Measurements from ENCODE around the gene KIF16B.

Gene KIF16B

DNA sequence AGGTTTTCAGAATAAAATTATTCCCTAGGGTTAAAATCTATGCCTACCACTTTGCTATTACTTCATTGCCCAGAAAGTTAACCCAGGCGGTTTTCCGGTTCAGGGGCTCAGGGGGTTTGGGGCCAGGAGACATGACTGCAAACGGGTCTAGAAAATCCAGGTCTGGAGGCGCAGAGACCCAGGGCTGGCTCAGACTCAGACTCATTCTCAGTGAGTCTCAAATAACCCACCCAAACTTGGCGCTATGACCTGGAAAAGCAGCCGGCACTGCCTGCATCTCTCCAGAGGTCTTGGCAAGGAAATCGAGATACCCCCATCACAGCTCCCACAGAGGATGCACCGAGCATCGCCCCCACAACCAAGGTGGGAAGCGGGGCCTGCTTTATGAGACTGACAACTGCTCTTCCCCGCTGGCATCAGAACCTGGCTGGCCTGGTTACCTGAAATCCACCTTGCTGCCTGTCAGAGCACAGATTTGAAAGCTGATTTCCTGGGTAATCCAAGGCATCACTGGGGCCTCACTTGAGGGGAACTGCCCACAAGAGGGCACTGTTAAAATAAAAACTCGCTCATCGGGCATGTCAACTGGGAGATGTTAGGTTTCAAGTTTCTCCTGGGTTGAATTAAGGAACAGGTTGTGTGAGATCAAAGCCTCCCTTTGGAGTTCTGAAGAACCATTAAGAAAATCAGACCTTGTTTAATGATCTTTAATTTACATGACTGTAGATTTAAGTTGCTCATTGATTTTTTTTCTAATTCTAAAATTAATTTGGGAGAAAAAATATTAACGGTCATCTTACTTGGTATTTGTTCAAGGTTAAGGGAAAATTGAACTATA is 55.1 kb downstream of the KIF16B start:
- no peak for DNase-seq

DNA sequence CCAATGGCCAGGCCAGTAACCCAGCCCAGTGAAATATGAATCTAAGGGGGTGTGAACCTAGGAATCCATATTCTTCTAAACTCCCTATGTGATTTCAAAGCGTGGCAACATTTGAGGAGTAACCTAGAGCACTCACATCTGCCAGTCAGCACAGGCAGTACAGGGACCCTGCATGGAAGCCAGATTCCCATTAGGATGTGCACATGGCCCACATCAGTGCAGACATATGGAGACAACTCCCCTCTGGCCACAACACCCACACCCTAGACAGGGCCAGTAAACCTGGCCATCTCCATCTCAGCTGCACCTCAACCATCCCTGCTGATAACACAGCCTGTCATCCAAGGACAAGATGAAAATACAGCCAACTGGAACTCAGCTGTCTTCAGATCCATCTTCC is 56.5 kb downstream of the KIF16B start:
- DNase-seq, result no peak

DNA sequence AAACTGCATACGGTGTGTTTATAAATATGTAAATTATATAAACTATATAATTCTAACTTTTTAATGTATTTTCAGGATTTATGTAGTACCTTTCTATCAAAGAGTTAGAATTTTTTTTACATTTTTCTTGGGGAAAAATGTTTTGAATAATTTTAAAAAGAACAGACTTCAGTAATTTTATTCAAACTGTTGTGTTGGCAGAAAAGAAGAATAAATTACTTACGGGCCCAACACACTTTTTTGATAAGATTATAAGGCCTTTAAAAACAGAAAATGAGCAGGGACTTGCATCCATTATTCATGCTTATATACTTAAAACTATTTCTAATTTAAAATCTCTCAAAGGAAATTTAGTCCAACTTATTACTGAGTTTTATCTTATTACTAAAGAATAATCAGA is 58.2 kb downstream of the KIF16B start:
- no peak for DNase-seq

DNA sequence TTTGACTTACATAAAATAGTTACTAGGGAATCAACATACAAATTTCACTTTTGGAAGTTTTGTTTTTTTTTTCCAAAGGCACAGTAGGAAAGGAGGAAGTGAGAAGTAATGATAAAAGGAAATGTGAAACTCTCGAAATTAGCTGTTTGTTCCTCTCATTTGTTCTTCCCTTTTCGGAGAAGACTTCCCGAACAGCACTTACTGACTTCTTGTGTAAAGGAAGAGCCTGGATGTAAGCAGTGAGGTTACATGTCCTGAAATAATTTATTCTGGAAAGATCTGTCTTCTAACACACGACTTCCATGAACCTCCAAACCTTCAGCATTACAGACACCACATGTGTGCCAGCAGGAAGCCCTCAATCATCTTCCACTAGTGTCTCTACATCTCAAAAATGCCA is 59.1 kb downstream of the KIF16B start:
- no peak for DNase-seq

DNA sequence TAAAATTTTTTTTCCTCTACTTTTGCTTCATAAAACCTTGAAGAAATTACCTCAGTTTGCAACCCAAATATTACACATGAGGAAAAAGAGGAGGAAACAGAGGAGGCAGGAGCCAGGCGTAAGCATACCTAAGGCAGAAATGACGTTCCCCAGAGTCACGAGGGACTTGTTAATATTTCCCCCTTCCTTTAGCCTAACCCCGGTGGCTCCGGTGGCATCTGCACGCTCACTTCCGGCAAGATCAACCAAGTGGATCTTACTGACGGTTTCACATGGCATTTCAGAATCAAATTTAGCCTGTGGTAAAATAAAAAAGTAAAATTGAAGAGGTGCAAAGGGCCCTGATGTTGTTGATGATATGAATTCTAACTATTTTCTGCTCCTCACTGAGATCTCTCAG is 67.4 kb downstream of the KIF16B start:
- DNase-seq, result no peak

DNA sequence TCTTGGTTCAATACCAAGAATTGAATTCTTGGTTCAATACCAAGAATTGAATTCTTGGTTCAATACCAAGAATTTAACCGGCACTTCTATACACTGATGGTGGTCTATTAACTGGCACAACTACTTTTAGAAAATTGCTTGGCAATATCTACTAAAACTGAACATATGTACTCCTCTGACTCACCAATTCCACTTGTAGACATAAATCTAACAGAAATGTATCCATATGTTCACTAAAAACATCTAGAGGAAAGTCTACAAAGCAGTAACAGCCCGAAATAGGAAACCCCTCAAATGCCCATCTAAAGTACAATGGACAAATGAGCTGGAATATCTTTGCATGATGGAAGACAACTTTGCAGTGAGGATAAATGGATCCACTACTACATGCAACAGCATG is 71.9 kb downstream of the KIF16B start:
- DNase-seq, result no peak

DNA sequence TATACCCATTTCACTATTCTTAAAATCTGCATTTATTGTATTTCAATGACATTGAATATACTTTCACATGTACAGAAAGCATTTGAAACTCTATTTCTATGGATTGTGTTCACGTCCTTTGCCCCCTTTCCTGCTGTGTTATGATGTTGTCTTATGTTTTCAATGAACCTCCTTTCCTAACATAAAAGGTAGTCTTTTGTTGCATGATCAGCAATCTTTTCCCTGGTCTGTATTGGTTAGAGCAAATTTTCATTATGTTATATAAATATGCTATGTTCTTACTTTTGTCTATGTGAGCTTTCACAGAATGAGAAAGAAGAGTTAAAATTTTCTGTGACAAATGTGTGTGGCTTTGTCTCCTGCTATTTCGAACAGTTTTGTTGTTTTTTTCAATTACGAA is 73.1 kb downstream of the KIF16B start:
- DNase-seq, result no peak

DNA sequence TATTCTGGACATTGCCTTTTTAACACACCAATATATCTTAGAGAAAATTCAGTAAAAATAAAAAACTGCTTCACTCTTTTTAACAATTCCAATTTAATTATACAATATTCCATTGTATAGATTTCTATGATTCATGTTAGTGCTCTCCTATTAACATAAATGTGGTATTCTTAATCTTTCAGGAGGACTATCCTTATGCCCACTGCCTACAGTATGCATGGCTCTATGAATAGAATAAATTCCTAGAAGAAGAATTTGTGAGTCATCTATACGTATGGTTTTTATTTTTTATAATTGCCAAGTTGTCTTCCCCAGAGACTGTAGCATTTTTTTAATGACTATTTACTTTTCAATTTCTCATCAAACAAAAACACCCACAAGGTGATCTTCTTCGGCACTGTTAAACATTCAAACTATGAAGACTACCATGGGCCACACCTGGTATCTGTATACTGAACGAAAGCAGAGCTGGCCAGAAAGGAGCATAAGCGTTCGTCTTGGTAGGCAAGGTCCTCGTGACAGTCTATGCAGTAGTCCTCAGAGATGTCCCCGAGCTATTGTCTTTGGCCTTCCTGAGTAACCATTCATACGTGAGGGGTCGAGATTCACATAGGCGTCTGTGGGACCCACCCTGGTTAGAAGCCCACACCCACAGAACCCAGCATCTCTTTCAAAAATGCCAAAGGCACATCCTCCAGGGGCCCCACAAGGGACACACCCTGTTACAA is 74.6 kb downstream of the KIF16B start:
- no peak for DNase-seq

DNA sequence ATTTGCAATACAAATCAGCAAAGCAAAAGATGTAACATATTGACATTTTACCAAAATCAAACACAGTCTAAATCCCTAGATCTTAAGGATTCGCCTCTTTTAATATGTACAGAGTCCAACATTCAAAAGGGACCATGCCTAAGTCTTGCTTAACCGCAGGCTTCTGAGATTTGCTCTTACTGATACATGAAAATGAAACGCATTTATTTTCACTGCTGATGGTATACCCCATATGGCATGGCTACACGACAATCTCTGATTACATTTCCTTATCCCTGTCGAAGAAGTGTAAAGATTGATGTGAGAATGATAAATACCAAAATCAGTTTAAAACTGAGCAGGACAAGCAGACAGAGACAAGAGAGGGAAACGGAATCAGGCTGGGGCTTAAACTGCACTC is 75.4 kb downstream of the KIF16B start:
- no peak for DNase-seq

DNA sequence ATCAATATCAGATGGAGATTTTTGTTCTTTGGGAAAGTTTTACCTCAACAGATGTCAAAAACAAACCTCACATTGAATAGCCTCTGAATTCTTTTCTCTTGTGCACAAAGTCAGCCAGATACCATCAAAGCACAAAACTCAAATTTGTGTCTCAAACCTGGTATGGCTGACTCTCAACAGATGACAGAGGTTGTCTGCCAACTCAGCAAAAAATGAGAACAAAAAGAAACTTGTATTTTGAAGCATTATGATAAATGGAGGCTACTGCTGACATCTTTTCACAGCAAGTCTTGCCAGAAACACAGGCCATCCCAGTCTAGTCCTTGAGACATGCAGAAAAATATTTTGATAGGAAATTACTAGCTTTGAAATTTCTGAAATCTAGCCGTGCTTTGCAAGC is 79.8 kb downstream of the KIF16B start:
- no peak for DNase-seq

DNA sequence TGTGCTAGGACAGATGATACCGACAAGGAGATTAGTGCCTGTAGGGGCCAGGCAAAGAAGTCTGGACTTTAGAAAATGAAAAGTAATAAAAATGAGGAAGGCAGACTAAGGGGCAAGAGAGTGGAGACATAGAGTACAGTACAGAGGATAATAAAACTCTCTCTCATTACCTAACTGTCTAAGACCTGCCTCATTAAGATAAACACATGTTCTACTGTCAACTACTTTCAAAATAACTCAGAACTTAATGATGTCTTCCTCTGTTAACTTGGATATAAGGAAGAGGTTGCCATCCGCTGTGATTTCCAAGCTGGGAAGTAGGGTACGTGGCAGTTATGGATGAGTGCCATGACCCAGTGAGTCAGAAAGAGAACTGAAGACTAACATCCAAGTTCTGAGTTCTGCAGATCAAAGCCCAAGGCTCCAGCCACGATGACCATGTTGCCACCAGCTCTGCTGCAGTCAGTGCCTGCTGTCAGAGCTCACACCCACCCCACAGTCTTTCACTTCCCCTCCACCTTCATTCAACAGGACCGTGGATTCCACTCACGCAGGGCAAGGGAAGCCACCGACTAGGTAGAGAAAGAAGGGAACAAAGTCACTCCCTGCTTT is 81.8 kb downstream of the KIF16B start:
- DNase-seq, result no peak

DNA sequence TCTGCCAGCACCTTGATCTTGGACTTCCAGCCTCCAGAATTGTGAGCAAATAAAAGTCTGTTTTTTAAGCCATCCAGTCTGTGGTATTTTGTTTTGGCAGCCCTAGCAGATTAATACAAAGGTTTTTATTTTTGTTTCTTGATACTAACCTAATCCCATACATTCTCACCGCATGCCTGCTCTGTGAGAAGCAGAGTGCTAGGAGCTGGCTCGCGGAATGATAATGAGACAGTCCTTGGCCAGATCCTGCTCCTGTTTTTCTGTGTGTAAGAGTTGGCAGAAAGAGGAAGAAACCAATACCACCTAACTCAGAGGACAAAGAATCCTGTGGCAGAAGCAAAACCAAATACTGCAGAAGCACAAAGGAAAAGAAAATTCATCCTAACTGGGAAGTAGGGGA is 82.6 kb downstream of the KIF16B start:
- no peak for DNase-seq

DNA sequence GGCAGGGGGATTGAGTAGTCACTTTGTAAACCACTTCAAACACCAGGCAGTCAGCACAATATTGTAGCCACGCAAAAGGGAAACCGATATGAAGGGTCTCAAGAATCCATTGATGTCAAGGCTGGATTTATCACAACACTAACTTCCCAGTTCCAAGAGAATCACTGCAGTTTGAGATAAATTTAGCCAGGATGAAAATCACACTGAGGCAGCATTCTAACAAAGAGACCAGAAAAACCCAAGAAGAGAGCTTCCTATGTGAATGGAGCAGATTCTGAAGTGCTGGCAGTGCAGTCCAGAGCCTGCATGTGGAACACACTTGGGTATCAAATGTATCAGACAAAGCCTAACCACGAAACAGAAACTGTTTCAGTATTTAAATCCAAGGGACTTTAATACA is 84.6 kb downstream of the KIF16B start:
- no peak for DNase-seq

DNA sequence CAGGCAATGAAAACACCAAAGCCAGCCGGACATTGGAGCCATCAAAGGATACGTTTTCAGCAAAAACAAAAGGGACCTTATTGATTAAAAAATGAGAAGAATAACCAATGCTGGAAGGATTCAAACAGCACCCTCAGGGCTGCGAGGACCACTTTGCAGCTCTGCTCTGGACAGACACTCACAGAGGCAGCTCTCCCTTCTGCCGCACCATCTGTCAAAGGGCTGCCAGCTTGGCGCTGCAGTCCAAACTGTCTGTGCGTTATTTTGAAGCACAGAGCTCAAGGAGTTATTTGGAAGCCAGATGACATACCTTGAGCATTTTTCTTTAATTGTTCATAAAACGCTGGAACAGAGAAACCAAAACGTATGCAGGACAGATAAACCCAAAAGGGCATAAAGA is 85.2 kb downstream of the KIF16B start:
- no peak for DNase-seq

DNA sequence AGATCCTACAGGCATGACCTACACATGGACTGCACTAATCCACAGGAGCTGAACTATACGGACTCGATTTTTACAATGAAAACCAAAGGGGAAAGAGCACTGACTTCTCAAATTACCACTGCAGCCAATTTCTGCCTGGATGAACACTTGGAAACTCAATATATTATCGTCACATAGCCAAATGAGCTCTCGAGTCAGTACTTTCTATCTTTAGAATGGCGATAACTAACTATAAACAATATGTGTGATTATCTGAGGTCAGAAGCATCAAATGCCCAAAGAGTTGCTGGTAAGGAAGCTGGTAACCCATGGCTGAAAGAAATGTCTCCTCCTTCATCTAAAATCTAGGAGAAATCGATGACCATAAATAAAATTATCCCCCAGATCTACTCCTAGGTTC is 86.7 kb downstream of the KIF16B start:
- no peak for DNase-seq

DNA sequence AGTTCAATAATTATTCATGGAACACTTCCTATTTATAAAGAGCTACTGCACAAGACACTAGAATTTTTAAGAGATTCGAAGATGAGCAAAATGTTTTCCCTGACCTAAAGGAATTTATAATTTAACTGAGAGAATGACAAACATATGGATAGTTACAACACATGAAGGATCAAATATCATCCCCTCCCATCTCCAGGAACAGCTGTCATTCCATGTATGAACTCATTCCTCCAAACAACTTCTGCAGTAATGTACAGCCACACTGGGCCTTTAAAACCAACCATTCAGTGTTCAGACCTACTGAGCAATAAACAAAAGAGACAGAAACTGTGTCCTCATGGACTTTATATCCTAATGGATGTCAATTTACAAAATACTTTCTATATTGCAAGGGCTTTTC is 87.8 kb downstream of the KIF16B start:
- no peak for DNase-seq

DNA sequence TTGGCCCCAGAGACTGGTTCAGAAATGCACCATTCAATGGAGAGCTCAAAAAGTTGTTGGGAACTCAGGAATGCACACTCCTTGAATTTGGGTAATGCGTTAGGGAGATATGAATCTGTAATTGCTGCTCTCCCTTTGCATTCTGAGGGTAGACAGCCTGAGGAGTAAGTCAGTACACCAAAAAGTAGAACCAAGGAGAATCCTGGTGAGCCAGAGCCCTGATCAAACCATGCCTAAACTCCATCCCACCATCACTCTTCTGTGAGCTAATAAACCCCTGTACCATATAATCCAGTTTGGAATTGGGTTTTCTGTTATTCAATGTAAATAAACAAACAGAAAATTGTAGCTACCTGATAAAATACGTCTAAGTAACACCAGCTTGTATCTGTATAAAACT is 90.2 kb downstream of the KIF16B start:
- DNase-seq, result no peak

DNA sequence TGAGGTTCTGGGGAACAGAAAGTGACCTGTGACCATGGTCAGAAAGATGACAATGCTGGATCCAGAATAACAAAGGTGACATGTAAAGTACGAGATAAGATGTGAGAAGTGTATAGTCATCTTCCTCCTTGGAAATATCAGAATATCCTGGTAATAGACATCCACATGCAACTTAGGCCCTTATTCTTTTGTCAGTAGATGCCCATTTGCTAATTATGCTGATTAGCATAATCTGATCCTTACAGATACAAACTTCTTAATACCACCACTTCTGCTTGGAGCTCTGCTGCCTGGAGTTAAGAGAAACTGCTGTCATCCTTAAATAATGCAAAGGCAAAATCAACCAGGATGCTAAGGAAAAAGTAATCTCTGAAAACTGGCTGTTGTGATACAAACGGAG is 91.3 kb downstream of the KIF16B start:
- no peak for DNase-seq

DNA sequence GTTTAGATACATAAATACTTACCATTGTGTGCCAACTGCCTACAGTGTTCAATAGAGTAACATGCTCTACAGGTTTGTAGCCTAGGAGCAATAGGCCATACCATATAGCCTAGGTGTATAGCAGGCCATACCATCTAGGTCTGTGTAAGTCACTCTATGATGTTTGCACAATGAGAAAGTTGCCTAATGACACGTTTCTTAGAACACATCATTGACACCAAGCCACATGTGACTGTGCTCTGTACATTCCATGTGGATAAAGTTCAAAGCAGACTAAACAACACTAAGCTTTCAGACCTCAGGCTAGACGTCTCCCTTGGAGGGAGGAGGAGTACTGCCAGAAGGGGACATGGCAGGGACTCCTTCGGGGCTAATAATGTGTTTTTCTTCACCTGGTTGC is 93.6 kb downstream of the KIF16B start:
- no peak for DNase-seq

DNA sequence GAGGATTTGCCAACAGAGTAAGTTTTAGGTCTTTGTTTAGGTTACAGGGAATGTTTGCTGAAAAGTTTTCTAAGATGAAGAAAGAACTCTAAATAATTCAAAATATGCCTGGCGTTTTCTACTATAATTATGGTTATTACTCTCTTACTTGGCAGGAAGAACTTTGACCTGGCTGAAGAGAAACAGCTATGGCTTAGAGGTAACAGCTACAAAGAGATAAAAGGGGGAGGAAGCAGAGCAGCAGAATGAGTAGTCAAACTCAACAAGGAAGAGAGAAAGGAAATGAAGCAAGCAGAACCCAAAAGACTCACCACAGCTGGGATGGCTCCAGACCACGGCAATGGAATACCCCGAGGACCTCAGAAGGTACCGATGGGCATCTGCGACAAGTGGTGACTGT is 95.6 kb downstream of the KIF16B start:
- DNase-seq, result no peak

DNA sequence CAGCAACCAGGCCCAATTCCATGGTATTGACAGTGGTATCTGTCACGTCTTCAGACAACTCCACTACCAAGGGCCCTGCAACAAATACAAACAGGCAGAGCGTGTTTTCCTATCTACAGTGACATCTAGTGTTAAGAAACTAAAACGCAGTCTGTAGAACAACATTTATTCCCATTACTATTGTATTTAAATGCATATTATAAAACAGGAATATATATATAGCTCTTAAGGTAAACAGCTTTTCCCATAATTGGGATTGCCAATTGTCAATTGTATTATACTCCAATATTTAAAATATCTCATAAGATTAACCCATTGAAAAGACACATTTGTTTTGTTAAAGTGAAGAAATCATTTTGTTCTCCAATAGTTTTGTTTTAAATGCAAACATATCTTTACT is 97.2 kb downstream of the KIF16B start:
- DNase-seq, result no peak

DNA sequence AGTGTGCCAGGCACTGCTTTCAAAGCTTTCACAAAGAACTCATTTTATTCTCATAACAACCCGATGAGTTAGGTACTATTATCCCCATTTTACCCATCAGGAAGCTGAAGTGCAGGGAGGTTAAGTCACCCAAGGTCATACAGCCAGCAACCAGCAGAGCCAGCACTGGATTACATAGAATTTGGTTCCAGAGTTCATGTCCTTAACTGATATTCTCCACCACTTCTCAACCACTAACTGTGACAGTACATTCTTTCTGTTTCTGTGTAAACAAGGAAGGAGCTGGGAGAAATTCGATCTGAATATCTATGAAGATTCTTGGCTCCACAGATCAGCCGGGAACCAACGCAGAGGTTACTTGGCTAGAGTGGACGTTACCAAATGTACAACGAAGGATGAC is 98.0 kb downstream of the KIF16B start:
- no peak for DNase-seq

DNA sequence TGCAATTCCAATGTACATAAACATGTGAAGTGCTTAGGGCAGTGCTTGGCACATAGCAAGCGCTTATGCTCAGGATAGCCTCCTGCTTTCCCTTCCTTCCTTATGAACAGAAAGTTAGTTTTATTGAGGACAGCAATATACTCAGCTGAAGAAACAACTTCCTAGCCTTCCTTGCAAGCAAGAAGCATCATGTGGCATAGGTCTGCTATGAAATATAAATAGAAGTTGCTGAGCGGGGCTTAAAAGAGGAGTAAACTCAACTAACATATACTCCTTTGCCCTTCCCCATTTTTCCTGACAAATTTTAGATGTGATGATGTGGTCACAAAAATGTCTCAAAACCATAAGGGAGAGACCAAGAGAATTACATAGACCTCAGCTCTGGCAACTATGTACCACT is 98.9 kb downstream of the KIF16B start:
- DNase-seq, result no peak

Data from activated CD4-positive, alpha-beta T cell treated with anti-CD3 and anti-CD28 coated beads for 1 hour (primary cell).